ENCODE measurements around the gene LAIR1.

The LAIR1 gene

DNA sequence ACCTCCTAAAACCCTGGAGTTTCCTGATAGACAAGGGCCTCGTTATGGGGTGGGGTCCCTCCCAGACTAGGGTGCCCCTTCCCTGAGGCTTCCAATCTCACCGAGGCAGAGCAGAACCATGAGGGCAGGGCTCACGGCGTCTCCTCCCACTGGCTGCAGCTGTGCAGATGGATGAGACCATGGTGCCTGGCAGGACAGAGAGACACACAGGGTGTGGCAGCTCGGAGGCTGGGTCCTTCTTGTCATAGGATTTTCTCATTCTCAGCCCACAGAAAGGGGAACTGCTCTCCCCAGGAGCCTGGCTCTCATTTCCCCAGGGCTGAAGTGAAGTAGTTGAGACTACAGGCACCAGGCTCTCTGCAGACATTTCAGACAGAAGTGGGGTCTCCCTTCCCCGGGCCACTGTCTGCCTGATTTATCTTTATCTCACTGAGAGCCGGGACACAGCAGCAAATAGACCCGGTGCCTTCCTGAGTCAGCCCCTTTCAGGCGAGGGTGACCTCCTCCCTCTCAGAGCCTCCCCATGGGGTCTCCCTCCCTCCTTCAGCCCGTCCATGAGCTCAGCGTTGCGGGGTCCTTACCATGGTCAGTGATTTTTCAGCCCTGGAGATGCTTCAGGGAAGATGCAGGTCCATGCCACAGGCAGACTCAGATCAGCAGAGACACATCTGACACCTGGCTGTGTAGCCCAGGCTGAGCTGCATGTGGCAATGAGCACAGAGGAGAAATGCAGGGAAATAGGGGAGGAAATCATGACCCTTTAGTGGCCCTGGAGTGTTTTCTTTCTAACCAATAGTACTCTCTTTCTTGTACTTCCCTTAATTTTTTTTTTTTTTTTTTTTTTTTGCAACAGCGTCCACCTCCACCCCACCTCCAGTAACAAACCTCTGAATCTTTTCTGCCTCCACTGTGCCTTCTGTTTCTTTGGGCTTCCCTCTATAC, 52.0 kb downstream of the LAIR1 start, which contains the start of gene LILRA5:
Gene LILRA5 (minus strand): TSS at position 731 of the 942 bp plus-strand sequence. CDS start 147 bp downstream, at position 584.
- DNase-seq, result no peak

GRCh38 chr19:54312011-54312410, 52.7 kb downstream of the LAIR1 start:
- no peak for DNase-seq

DNA sequence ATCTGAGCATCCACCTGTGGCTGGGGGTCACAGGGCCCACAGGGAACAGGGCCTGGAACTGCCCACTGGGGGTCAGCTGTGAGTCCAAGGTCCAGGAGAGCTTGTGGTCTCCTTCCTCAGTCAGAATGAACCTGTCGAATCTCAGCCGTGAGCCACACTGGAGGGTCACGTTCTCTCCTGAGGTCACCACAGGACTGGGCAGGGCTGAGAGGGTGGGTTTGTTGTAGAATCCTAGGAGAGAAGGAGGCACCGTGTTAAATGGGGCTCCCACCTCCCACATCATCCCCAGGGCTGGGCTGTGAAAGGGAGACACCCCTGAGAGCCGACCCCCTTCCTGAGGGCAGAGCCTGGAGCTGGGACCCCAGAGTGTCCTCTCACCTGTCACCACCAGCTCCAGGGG, 53.2 kb downstream of the LAIR1 start:
- DNase-seq, result no peak

GRCh38 chr19:54310543-54310942, 54.2 kb downstream of the LAIR1 start:
- no peak for DNase-seq

- no peak for DNase-seq
Measured at GRCh38 chr19:54309811-54310210, 54.9 kb downstream of the LAIR1 start.

DNA sequence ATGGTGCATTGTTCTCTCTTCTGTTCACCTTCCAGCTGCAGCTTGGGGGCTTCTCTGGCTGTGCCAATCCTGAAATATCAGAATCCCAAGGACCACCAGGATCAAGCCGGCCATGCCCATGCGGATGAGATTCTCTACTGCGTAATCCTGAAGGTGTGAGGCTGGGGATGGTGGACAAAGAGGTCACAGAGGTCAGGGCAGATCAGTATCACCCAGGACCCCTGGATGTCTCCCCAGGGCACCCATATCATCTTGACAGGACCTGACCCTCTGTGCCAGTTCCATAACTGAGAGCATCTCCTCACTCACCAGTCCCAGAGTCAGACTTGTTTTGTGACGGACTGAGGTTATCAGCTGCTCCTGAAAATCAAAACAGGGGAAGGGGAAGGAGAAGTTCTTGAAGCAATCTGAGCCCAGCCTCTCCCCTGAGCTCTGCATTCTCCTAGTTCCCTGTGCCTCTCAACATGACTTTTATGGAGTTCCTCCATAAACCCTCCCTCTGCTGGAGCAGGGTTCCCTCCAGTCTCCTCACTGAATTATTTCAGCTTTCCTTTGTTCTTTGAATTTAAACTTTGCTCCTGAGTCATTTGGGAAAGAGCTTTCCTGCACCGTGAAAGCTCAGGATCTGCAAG, 57.2 kb downstream of the LAIR1 start:
- DNase-seq, result no peak

DNA sequence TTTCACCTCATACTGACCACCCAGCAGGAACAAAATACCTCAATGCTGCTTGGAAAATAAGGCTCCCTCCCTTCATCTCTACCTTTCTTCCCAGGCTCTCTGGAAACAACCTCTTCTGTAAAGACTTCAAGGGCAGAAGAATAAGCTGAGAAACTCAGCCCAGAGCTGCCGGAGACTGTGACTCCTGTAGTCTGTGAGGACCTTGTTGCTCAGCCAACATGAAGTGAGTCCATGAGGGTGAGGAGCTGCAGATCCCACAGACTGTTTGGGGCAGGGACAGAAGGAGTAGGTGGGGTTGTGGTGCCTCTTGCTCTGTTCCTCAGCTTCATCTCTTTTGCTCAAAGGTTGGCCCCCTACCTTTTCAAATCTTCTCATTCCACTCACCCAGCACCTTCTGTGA, 59.6 kb downstream of the LAIR1 start:
- no peak for DNase-seq

DNA sequence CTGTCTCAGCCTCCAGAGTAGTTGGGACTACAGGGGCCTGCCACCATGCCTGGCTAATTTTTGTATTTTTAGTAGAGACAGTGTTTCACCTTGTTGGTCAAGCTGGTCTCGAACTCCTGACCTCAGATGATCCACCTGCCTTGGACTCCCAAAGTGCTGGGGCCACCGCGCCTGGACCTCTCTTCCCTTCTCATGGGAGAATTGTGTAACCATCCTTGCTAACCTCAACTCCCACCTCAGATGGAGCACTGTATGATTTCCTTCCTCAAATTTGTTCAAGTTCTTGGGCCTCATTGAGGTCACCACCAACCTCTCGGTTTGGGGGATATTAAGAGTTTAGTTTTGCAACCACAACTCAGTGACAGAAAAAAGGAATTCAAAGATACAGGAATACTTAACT, 62.5 kb downstream of the LAIR1 start:
- no peak for DNase-seq
